Panc1 (cell line): Measurements from ENCODE around the gene RCOR3. TPM values are rescaled to one million over a fixed set of nuclear protein-coding genes. Genes with fewer than 3 reads are reported as not detected.

ENCODE experiments used
- ATAC-seq: fragments of 200-7000 bp; cut with Tn5 transposase; 2 replicates; pipeline ENCODE4 v1.9.1; 2020; ENCODE audit warnings: mild to moderate bottlenecking, moderate library complexity
- BruUV-seq: library from RNA; stranded (reverse); fragments of 400-500 nt; replicated peaks from 2 replicates; lab custom pipeline; 2021; lab: Mats Ljungman, UMichigan
- CTCF ChIA-PET: fragments of 300-600 bp; sonication (Branson Sonifier 250); formaldehyde crosslinking; loops from one replicate; lab custom pipeline; 2022; ENCODE audit warnings: antibody characterized with exemption; lab: Charles Lee
- POLR2A ChIA-PET: fragments of 300-600 bp; sonication (Branson Sonifier 250); formaldehyde crosslinking; loops from one replicate; lab custom pipeline; 2022; ENCODE audit warnings: antibody characterized with exemption; lab: Charles Lee
- DNase-seq: peaks from one replicate; pipeline ENCODE4 v3.0.0-alpha.2; 2010; ENCODE audit warnings: low read depth, low spot score
- H3K27ac ChIP-seq: 2 replicates; pipeline ENCODE4 v1.5.1; 2011; ENCODE audit warnings: mild to moderate bottlenecking, low read length, inconsistent platforms
- H3K27me3 ChIP-seq: fragments of 200-500 bp; sonication (Bioruptor generic); 2 replicates; pipeline ENCODE4 v1.6.0; 2014; ENCODE audit warnings: low read length, inconsistent platforms; ENCODE audit not compliant: control insufficient read depth, insufficient read depth
- H3K36me3 ChIP-seq: fragments of 200-500 bp; sonication (Bioruptor generic); 2 replicates; pipeline ENCODE4 v1.5.1; 2014; ENCODE audit warnings: inconsistent platforms, mild to moderate bottlenecking, low read length, moderate library complexity; ENCODE audit not compliant: control insufficient read depth, insufficient read depth
- H3K4me1 ChIP-seq: 2 replicates; pipeline ENCODE4 v1.5.1; 2011; ENCODE audit warnings: inconsistent platforms, mild to moderate bottlenecking, low read length, moderate library complexity; ENCODE audit not compliant: control insufficient read depth, insufficient read depth
- H3K4me3 ChIP-seq, 2 experiments: 2 replicates each; pipeline ENCODE4 v1.5.1; 2011 to 2012; ENCODE audit warnings: low read depth in 2 of 2, low read length in 2 of 2, mild to moderate bottlenecking in 2 of 2, inconsistent platforms in 1 of 2, moderate library complexity in 1 of 2
- H3K9me3 ChIP-seq: fragments of 200-500 bp; sonication (Bioruptor generic); 2 replicates; pipeline ENCODE4 v1.5.1; 2014; ENCODE audit warnings: low read depth, mild to moderate bottlenecking, inconsistent platforms, low read length, moderate library complexity; ENCODE audit not compliant: control insufficient read depth, insufficient read depth
- POLR2AphosphoS5 ChIP-seq: IDR thresholded peaks from 2 replicates; pipeline ENCODE4 v1.6.1; 2012; ENCODE audit warnings: mild to moderate bottlenecking, low read depth, low read length, moderate library complexity
- REST ChIP-seq, 2 experiments: IDR thresholded peaks; 2 replicates each; pipeline ENCODE4 v1.6.1; 2011 to 2012; ENCODE audit warnings: low read depth in 2 of 2, control low read depth in 1 of 2, low read length in 1 of 2, mild to moderate bottlenecking in 1 of 2, moderate library complexity in 1 of 2; ENCODE audit not compliant: insufficient read depth in 1 of 2
- SIN3A ChIP-seq: IDR thresholded peaks from 2 replicates; pipeline ENCODE4 v1.6.1; 2012; ENCODE audit warnings: low read depth, mild to moderate bottlenecking, low read length, moderate library complexity, borderline replicate concordance; ENCODE audit not compliant: insufficient read depth
- TCF7L2 ChIP-seq: IDR thresholded peaks from 2 replicates; pipeline ENCODE4 v1.6.1; 2011; ENCODE audit warnings: mild to moderate bottlenecking, low read depth, low read length, inconsistent platforms
- in situ Hi-C: cut with HindIII; loops from 2 replicates; pipeline ENCODE4 v1.10.0; 2016; ENCODE audit warnings: low sequenced_read_pairs, low pct_unique_long_range_greater_than_20kb
- intact Hi-C: fragments of 100-400 bp; cut with micrococcal nuclease; formaldehyde crosslinking; loops from one replicate; pipeline ENCODE4 v1.10.0; 2022; ENCODE audit not compliant: unreplicated experiment
- total RNA-seq: library from RNA; stranded (reverse); gene quantifications from one replicate; pipeline ENCODE4 v1.2.1, GENCODE V29; 2021; ENCODE audit not compliant: unreplicated experiment
- TF ChIP-seq, protein P1 (sequence below): fragments of 450-650 bp; IDR thresholded peaks from 2 replicates; pipeline ENCODE4 v1.5.1; 2017; ENCODE audit warnings: mild to moderate bottlenecking

RCOR3 gene
- total RNA-seq, 1 experiment from 2014 or later: 40.4 TPM

- in situ Hi-C loops: no loop called here
- no peaks in the 10 kb centered on the region for H3K9me3 ChIP-seq
- DNase-seq: no peak
- no peak overlapping the region for H3K4me3 ChIP-seq
- no peak for TF ChIP-seq REST (IDR thresholded peaks at IDR 0.05; ENCODE audit: insufficient read depth in 1 of 2, low read depth in 2 of 2, low read length in 1 of 2)
- TF ChIP-seq POLR2AphosphoS5: no peak
- TF ChIP-seq SIN3A: no peak
- no peak for TF ChIP-seq TCF7L2
- TF ChIP-seq, protein P1, sequence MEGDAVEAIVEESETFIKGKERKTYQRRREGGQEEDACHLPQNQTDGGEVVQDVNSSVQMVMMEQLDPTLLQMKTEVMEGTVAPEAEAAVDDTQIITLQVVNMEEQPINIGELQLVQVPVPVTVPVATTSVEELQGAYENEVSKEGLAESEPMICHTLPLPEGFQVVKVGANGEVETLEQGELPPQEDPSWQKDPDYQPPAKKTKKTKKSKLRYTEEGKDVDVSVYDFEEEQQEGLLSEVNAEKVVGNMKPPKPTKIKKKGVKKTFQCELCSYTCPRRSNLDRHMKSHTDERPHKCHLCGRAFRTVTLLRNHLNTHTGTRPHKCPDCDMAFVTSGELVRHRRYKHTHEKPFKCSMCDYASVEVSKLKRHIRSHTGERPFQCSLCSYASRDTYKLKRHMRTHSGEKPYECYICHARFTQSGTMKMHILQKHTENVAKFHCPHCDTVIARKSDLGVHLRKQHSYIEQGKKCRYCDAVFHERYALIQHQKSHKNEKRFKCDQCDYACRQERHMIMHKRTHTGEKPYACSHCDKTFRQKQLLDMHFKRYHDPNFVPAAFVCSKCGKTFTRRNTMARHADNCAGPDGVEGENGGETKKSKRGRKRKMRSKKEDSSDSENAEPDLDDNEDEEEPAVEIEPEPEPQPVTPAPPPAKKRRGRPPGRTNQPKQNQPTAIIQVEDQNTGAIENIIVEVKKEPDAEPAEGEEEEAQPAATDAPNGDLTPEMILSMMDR: no peak
- no peaks in the 10 kb centered on the region for H3K27me3 ChIP-seq
- H3K4me1 ChIP-seq: no peaks in the 10 kb centered on the region
- ATAC-seq: no peak
- no TSS peak for BruUV-seq
- peaks cover 32% of the 10 kb centered on the region for H3K36me3 ChIP-seq
- intact Hi-C loops: no loop called here
- ChIA-PET CTCF (no interaction called here), POLR2A (no interaction called here)
- H3K27ac ChIP-seq: no peak overlapping the region
Observed at GRCh38 chr1:211282023-211282373, 22.8 kb downstream of the RCOR3 start.

GRCh38 chr1:211285196-211285595, 26.0 kb downstream of the RCOR3 start:
- DNase-seq: no peak
- in situ Hi-C loops: no loop called here
- Histone ChIP-seq H3K27ac (no peak overlapping the region), H3K4me1 (no peaks in the 10 kb centered on the region), H3K27me3 (no peaks in the 10 kb centered on the region), H3K36me3 (peaks cover 22% of the 10 kb centered on the region), H3K4me3 (no peak overlapping the region), H3K9me3 (no peaks in the 10 kb centered on the region)
- TF ChIP-seq, protein P1: no peak
- no peak for TF ChIP-seq REST (IDR thresholded peaks at IDR 0.05; ENCODE audit: insufficient read depth in 1 of 2, low read depth in 2 of 2, low read length in 1 of 2)
- no peak for TF ChIP-seq POLR2AphosphoS5
- no peak for TF ChIP-seq SIN3A
- TF ChIP-seq TCF7L2: no peak
- no TSS peak for BruUV-seq
- ChIA-PET POLR2A (no interaction called here), CTCF (no interaction called here)
- no peak for ATAC-seq
- intact Hi-C loops: no loop called here
